ENCODE results near the gene RNF207. TPM values are rescaled to one million over a fixed set of nuclear protein-coding genes. Genes with fewer than 3 reads are reported as not detected.
"Not testable (repeated sequence)": the region's sequence is repeated elsewhere in the genome, so short reads cannot be mapped to it uniquely, and the experiment has no call there.

Gene RNF207
- total RNA-seq, 1 experiment from 2014 or later = 2.9 TPM

GRCh38 chr1:6211731-6212130, 5.8 kb downstream of the RNF207 start:
- in situ Hi-C loops (cut with HindIII; ENCODE audit: low pct_unique_long_range_greater_than_20kb, low sequenced_read_pairs) = no loop called here
- DNase-seq (ENCODE audit: low read depth, low spot score) = no peak

DNA sequence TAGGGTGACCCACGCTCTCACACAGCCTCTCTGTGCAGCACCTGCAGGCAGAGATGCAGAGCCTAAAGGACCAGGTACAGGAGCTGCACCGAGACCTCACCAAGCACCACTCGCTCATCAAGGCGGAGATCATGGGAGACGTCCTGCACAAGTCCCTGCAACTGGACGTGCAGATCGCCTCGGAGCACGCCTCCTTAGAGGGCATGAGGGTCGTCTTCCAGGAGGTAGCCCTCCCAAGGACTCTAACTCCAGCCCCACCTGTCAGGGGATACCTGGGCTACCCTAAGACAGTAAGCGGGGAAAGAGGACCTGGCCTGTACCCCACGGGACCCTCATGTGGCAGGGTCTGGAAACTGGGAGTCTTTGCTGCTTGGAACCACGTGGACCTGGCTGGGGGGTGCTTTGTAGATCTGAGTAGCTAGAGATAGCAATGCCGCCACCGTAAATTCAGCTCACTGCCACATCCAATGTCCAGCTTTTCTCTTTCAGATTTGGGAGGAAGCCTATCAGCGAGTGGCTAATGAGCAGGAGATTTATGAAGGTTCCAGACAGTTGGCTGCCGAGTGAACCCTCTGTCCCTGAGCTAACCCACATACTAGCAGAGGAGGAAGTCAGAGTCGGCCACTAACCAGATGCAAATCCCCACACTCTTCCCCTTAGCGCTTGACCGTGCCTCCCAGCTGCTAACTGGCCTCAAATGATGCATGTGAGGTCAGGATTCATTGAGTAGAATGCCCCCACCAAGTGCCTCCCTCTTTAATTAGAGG, 6.5 kb downstream of the RNF207 start:
- no peak for DNase-seq (ENCODE audit: low read depth, low spot score)
- in situ Hi-C loops (cut with HindIII; ENCODE audit: low pct_unique_long_range_greater_than_20kb, low sequenced_read_pairs) = no loop called here

- no peak for DNase-seq (ENCODE audit: low read depth, low spot score)
- in situ Hi-C loops (cut with HindIII; ENCODE audit: low pct_unique_long_range_greater_than_20kb, low sequenced_read_pairs) = no loop called here
Measured at GRCh38 chr1:6218375-6219164, 12.7 kb downstream of the RNF207 start.

- DNase-seq (ENCODE audit: low read depth, low spot score); in situ Hi-C loops (cut with HindIII; ENCODE audit: low pct_unique_long_range_greater_than_20kb, low sequenced_read_pairs): not testable (repeated sequence)
Measured at GRCh38 chr1:6219641-6220040, 13.7 kb downstream of the RNF207 start.

GRCh38 chr1:6220236-6220635, 14.3 kb downstream of the RNF207 start:
- no peak for DNase-seq (ENCODE audit: low read depth, low spot score)
- in situ Hi-C loops (cut with HindIII; ENCODE audit: low pct_unique_long_range_greater_than_20kb, low sequenced_read_pairs) = no loop called here

DNA sequence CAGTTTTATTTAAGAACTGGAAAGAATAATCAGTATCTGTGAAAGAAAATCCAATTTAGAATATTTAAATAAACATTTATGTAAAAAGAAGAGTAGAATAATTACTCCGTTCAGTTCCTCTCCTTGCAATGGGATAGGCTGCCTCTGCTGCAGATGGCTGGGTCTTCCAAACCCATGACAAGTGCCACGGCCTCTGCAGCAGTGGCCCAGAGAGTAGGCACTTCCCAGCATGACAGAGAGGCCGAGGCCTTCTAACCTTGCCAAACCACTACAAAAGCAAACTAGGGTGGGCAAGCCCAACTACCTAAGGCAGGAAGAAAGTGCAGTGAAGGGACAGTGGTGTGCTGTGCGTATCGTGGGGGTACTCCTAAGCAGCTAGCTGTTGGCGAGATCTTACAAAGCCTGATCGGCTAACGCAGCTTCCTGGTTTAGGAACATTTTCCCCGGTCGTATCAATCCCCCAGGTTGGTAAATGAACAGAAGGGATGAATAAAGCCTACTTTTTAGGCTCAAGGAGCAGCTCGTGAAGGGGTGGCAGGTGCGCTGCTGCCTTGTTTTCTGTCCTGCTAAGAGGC, 15.4 kb downstream of the RNF207 start:
- DNase-seq (ENCODE audit: low read depth, low spot score) = no peak
- in situ Hi-C loops (cut with HindIII; ENCODE audit: low pct_unique_long_range_greater_than_20kb, low sequenced_read_pairs) = no loop called here

DNA sequence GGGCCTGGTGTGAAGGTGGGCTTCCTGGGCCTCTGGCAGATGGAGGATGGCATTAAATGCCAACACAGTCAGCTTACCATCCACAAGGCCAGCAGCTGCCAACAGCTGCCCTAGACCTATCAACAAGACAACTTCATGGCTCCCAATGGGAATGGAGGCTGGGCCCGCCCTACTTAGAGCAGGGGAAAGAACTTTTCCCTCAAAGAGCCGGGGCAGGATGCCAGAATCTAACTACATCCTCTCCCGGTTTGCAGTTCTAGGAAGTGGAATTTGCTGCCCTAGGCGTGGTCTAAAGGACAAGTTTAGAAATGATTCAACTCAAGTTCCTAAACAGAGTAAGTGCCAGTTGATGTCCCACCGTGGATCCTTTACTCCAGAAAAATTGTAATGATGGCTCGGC, 16.7 kb downstream of the RNF207 start:
- DNase-seq (ENCODE audit: low read depth, low spot score) = no peak
- in situ Hi-C loops (cut with HindIII; ENCODE audit: low pct_unique_long_range_greater_than_20kb, low sequenced_read_pairs) = no loop called here

GRCh38 chr1:6223617-6224016, 17.7 kb downstream of the RNF207 start:
- in situ Hi-C loops (cut with HindIII; ENCODE audit: low pct_unique_long_range_greater_than_20kb, low sequenced_read_pairs) = no loop called here
- DNase-seq (ENCODE audit: low read depth, low spot score) = no peak

- DNase-seq (ENCODE audit: low read depth, low spot score) = no peak
- in situ Hi-C loops (cut with HindIII; ENCODE audit: low pct_unique_long_range_greater_than_20kb, low sequenced_read_pairs) = no loop called here
Measured at GRCh38 chr1:6224718-6225117, 18.8 kb downstream of the RNF207 start.

GRCh38 chr1:6225651-6226050, 19.7 kb downstream of the RNF207 start:
- in situ Hi-C loops (cut with HindIII; ENCODE audit: low pct_unique_long_range_greater_than_20kb, low sequenced_read_pairs) = no loop called here
- no peak for DNase-seq (ENCODE audit: low read depth, low spot score)

GRCh38 chr1:6233376-6233775, 27.5 kb downstream of the RNF207 start:
- DNase-seq (ENCODE audit: low read depth, low spot score) = no peak
- in situ Hi-C loops (cut with HindIII; ENCODE audit: low pct_unique_long_range_greater_than_20kb, low sequenced_read_pairs) = no loop called here

GRCh38 chr1:6234502-6235295, 28.8 kb downstream of the RNF207 start:
- DNase-seq (ENCODE audit: low read depth, low spot score) = no peak
- in situ Hi-C loops (cut with HindIII; ENCODE audit: low pct_unique_long_range_greater_than_20kb, low sequenced_read_pairs) = no loop called here

- no peak for DNase-seq (ENCODE audit: low read depth, low spot score)
- in situ Hi-C loops (cut with HindIII; ENCODE audit: low pct_unique_long_range_greater_than_20kb, low sequenced_read_pairs) = no loop called here
Measured at GRCh38 chr1:6235296-6235677, 29.4 kb downstream of the RNF207 start.

GRCh38 chr1:6237093-6237492, 31.2 kb downstream of the RNF207 start:
- no peak for DNase-seq (ENCODE audit: low read depth, low spot score)
- in situ Hi-C loops (cut with HindIII; ENCODE audit: low pct_unique_long_range_greater_than_20kb, low sequenced_read_pairs) = no loop called here

- in situ Hi-C loops (cut with HindIII; ENCODE audit: low pct_unique_long_range_greater_than_20kb, low sequenced_read_pairs) = no loop called here
- no peak for DNase-seq (ENCODE audit: low read depth, low spot score)
Measured at GRCh38 chr1:6239213-6239752, 33.4 kb downstream of the RNF207 start.

- in situ Hi-C loops (cut with HindIII; ENCODE audit: low pct_unique_long_range_greater_than_20kb, low sequenced_read_pairs) = no loop called here
- no peak for DNase-seq (ENCODE audit: low read depth, low spot score)
Measured at GRCh38 chr1:6239950-6240768, 34.2 kb downstream of the RNF207 start.
